Mesenchymal stem cell (in vitro differentiated cells and primary cell): ENCODE data around the gene IL17F.

Experiments used
- DNase-seq: peaks from one replicate; pipeline ENCODE4 v3.0.0-alpha.2; 2013
- H2AFZ ChIP-seq: one replicate; pipeline ENCODE4 v1.6.1; 2013; ENCODE audit warnings: low read depth, mild to moderate bottlenecking, control low read depth, inconsistent platforms, low read length, moderate library complexity
- H2AK5ac ChIP-seq: 2 replicates; pipeline ENCODE4 v1.6.1; 2013; ENCODE audit warnings: low read length, moderate library complexity, mild to moderate bottlenecking, inconsistent platforms; ENCODE audit not compliant: severe bottlenecking
- H2BK120ac ChIP-seq: one replicate; pipeline ENCODE4 v1.6.1; 2013; ENCODE audit warnings: low read depth, mild to moderate bottlenecking, inconsistent platforms, low read length, moderate library complexity
- H2BK12ac ChIP-seq, 2 experiments: one replicate each; pipeline ENCODE4 v1.6.1; 2013; ENCODE audit warnings: inconsistent platforms in 2 of 2, low read length in 2 of 2, mild to moderate bottlenecking in 2 of 2, moderate library complexity in 2 of 2, control low read depth in 1 of 2
- H2BK15ac ChIP-seq: one replicate; pipeline ENCODE4 v1.6.1; 2013; ENCODE audit warnings: mild to moderate bottlenecking, low read depth, inconsistent platforms; ENCODE audit not compliant: poor library complexity, severe bottlenecking
- H2BK5ac ChIP-seq: 2 replicates; pipeline ENCODE4 v1.6.1; 2013; ENCODE audit warnings: low read depth, mild to moderate bottlenecking, low read length, control low read depth, inconsistent platforms; ENCODE audit not compliant: poor library complexity, severe bottlenecking
- H3K14ac ChIP-seq, 2 experiments: one replicate each; pipeline ENCODE4 v1.6.1; 2013; ENCODE audit warnings: inconsistent platforms in 2 of 2, low read length in 2 of 2, control low read depth in 1 of 2, mild to moderate bottlenecking in 1 of 2, moderate library complexity in 1 of 2
- H3K18ac ChIP-seq, 2 experiments: one replicate each; pipeline ENCODE4 v1.6.1; 2013; ENCODE audit warnings: inconsistent platforms in 2 of 2, low read length in 2 of 2, control low read depth in 1 of 2, low read depth in 1 of 2, mild to moderate bottlenecking in 1 of 2
- H3K23ac ChIP-seq, 2 experiments: one replicate each; pipeline ENCODE4 v1.6.1; 2013; ENCODE audit warnings: inconsistent platforms in 2 of 2, low read length in 2 of 2, mild to moderate bottlenecking in 2 of 2, moderate library complexity in 2 of 2, control low read depth in 1 of 2
- H3K27ac ChIP-seq: 2 replicates; pipeline ENCODE4 v1.5.1; 2013; ENCODE audit warnings: mild to moderate bottlenecking, moderate library complexity, low read length, control low read depth, inconsistent platforms; ENCODE audit not compliant: poor library complexity, severe bottlenecking
- H3K27me3 ChIP-seq, 2 experiments: 2 replicates each; pipeline versions ENCODE4 v1.6.1 to v1.7.0; 2013; ENCODE audit warnings: low read length in 2 of 2, mild to moderate bottlenecking in 2 of 2, moderate library complexity in 2 of 2, control low read depth in 1 of 2, inconsistent platforms in 1 of 2; ENCODE audit not compliant: control insufficient read depth in 1 of 2, insufficient read depth in 1 of 2
- H3K36me3 ChIP-seq, 2 experiments: 2 replicates each; pipeline versions ENCODE4 v1.6.1 to v1.7.0; 2013; ENCODE audit warnings: low read length in 2 of 2, control low read depth in 1 of 2, inconsistent platforms in 1 of 2, low read depth in 1 of 2, mild to moderate bottlenecking in 1 of 2; ENCODE audit not compliant: insufficient read depth in 2 of 2, control insufficient read depth in 1 of 2
- H3K4ac ChIP-seq, 2 experiments: one replicate each; pipeline ENCODE4 v1.6.1; 2013; ENCODE audit warnings: inconsistent platforms in 2 of 2, low read length in 2 of 2, mild to moderate bottlenecking in 2 of 2, moderate library complexity in 2 of 2, control low read depth in 1 of 2, low read depth in 1 of 2
- H3K4me1 ChIP-seq: 2 replicates; pipeline ENCODE4 v1.6.1; 2013; ENCODE audit warnings: low read depth, low read length, control low read depth; ENCODE audit not compliant: control insufficient read depth, insufficient read depth
- H3K4me2 ChIP-seq: 2 replicates; pipeline ENCODE4 v1.6.1; 2013; ENCODE audit warnings: low read length, mild to moderate bottlenecking, inconsistent platforms; ENCODE audit not compliant: poor library complexity, severe bottlenecking
- H3K4me3 ChIP-seq, 2 experiments: 2 replicates each; pipeline versions ENCODE4 v1.5.1 to v1.7.0; 2013; ENCODE audit warnings: low read length in 2 of 2, mild to moderate bottlenecking in 2 of 2, control low read depth in 1 of 2, low read depth in 1 of 2; ENCODE audit not compliant: insufficient read depth in 1 of 2
- H3K79me1 ChIP-seq: replicated peaks from 2 replicates; pipeline ENCODE4 v1.6.1; 2013; ENCODE audit warnings: mild to moderate bottlenecking, control low read depth, low read length, inconsistent platforms; ENCODE audit not compliant: poor library complexity, severe bottlenecking
- H3K9ac ChIP-seq: 2 replicates; pipeline ENCODE4 v1.7.0; 2013; ENCODE audit warnings: mild to moderate bottlenecking, low read length, moderate library complexity
- H3K9me3 ChIP-seq: 2 replicates; pipeline ENCODE4 v1.7.0; 2013; ENCODE audit warnings: mild to moderate bottlenecking, low read length; ENCODE audit not compliant: control insufficient read depth
- H4K8ac ChIP-seq: one replicate; pipeline ENCODE4 v1.6.1; 2013; ENCODE audit warnings: inconsistent platforms, mild to moderate bottlenecking, low read length, moderate library complexity
- H4K91ac ChIP-seq: one replicate; pipeline ENCODE4 v1.6.1; 2013; ENCODE audit warnings: mild to moderate bottlenecking, low read length, inconsistent platforms
- WGBS: methylation state at CpG from one replicate; pipeline ENCODE4 v1.1.7; 2013; ENCODE audit warnings: mixed read lengths; 5-methylcytosine and 5-hydroxymethylcytosine counted together

The IL17F gene

DNA sequence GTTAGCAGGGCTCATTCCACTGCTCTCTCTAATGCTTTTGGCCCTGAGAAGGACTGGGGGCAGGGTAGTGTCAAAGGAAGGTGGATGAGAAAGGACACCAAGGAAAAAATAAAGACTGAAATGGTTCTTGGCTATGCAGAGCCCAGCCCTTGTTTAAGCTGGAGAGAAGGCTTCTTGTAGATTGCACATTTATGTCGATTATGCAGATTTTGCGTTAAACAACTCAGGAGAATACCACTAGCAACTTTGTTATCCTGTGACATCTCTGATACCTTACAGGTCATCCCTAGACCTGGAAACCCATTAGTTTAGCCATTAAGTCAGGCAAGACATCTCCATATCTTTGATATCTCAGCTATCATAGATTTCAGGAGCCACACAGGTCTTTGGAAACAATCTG lies 11.1 kb upstream of the IL17F start:
- H3K9me3 ChIP-seq: no peaks in the 10 kb centered on the region
- H2BK12ac ChIP-seq: no peak overlapping the region
- H3K18ac ChIP-seq: no peak overlapping the region
- H3K4ac ChIP-seq: no peak overlapping the region
- no peak overlapping the region for H4K91ac ChIP-seq
- H2AK5ac ChIP-seq: no peak overlapping the region
- peaks cover 1% of the 10 kb centered on the region for H3K4me1 ChIP-seq
- H3K27me3 ChIP-seq: peaks cover 34 to 37% of the 10 kb centered on the region in 2 experiments
- 94% methylated on average over 2 of the region's 2 CpGs for WGBS
- H2BK120ac ChIP-seq: no peak overlapping the region
- H3K36me3 ChIP-seq: no peaks in the 10 kb centered on the region
- no peak overlapping the region for H3K4me2 ChIP-seq
- H3K9ac ChIP-seq: no peak overlapping the region
- H4K8ac ChIP-seq: no peak overlapping the region
- no peak overlapping the region for H3K4me3 ChIP-seq
- no peak overlapping the region for H3K23ac ChIP-seq
- no peak overlapping the region for H2BK5ac ChIP-seq
- H3K27ac ChIP-seq: no peak overlapping the region
- H3K79me1 ChIP-seq: no peaks in the 10 kb centered on the region
- H2BK15ac ChIP-seq: no peak overlapping the region
- no peak for DNase-seq
- H3K14ac ChIP-seq: no peak overlapping the region
- H2AFZ ChIP-seq: no peak overlapping the region

DNA sequence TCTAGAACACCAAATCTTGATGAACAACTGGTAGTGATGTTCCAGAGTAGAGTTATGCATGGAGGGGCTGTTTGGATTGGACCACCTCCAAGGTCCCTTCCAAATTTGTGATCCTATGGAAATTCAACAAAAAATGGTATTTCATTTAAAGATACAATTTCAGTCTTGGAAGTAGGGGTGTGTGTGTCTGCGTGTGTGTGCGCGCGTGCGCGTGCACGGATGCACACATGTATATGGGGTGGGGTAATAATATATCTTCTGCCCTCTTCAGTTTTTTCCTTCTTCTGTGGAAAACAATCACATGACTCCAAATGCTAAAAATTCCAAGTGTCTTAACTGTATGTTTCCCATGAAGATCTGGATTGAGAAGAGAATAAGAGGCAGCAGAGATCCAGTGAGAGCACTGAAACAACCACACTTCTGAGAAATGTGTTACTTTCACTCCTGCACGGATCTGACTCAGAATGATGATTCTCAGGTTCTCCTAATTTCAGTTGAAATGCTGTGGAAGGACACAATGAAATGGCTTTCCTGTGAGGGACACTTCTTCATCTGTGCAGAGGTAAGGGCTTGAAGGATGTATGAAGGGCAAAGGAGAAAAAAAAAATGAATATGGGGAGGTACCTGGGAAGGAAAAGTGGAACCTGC lies 10.6 kb upstream of the IL17F start:
- no peak overlapping the region for H4K91ac ChIP-seq
- H3K4me2 ChIP-seq: no peak overlapping the region
- H4K8ac ChIP-seq: no peak overlapping the region
- H3K79me1 ChIP-seq: no peaks in the 10 kb centered on the region
- H3K27me3 ChIP-seq: peaks cover 34 to 37% of the 10 kb centered on the region in 2 experiments
- H3K23ac ChIP-seq: no peak overlapping the region
- H3K9ac ChIP-seq: no peak overlapping the region
- H3K27ac ChIP-seq: no peak overlapping the region
- H2AK5ac ChIP-seq: no peak overlapping the region
- H3K4me1 ChIP-seq: peaks cover 1% of the 10 kb centered on the region
- DNase-seq: no peak
- H2BK5ac ChIP-seq: no peak overlapping the region
- no peak overlapping the region for H2BK12ac ChIP-seq
- no peak overlapping the region for H3K4ac ChIP-seq
- H3K18ac ChIP-seq: no peak overlapping the region
- H2BK120ac ChIP-seq: no peak overlapping the region
- H3K36me3 ChIP-seq: no peaks in the 10 kb centered on the region
- no peaks in the 10 kb centered on the region for H3K9me3 ChIP-seq
- H2AFZ ChIP-seq: no peak overlapping the region
- no peak overlapping the region for H3K4me3 ChIP-seq
- H3K14ac ChIP-seq: no peak overlapping the region
- no peak overlapping the region for H2BK15ac ChIP-seq
- WGBS: 88% methylated on average over 1 of the region's 8 CpGs

DNA sequence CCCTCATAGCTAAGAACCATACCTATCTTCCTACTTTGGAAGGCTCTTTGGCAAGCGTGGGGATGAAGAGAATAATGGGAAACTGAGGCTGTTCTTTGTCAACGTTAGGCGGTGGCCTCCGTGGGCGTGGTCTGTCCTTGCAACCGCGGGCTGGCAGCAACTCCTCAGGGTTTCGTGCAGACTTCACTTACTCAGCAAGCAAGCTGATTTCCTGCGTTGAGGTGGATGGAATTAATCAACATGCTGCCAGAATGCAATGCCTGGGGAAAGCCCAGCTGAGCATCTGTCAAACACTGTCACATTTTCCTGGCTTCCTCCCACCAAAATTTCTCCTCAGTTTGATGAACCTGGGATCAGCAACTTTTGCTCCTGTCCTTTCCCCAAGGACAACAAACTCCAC lies 9.2 kb upstream of the IL17F start:
- Histone ChIP-seq H2BK5ac (no peak overlapping the region), H3K4me3 (no peak overlapping the region), H4K91ac (no peak overlapping the region), H3K4ac (no peak overlapping the region), H3K9me3 (no peaks in the 10 kb centered on the region), H3K27ac (no peak overlapping the region), H3K27me3 (peaks cover 36 to 40% of the 10 kb centered on the region in 2 experiments), H3K23ac (no peak overlapping the region), H3K79me1 (no peaks in the 10 kb centered on the region), H3K36me3 (no peaks in the 10 kb centered on the region), H3K9ac (no peak overlapping the region), H3K14ac (no peak overlapping the region), H4K8ac (no peak overlapping the region), H2AK5ac (no peak overlapping the region), H2BK15ac (no peak overlapping the region), H3K4me2 (no peak overlapping the region), H2BK12ac (no peak overlapping the region), H2BK120ac (no peak overlapping the region), H3K18ac (no peak overlapping the region), H3K4me1 (peaks cover 1% of the 10 kb centered on the region), H2AFZ (no peak overlapping the region)
- WGBS: 61% methylated on average over 9 of the region's 9 CpGs
- no peak for DNase-seq

DNA sequence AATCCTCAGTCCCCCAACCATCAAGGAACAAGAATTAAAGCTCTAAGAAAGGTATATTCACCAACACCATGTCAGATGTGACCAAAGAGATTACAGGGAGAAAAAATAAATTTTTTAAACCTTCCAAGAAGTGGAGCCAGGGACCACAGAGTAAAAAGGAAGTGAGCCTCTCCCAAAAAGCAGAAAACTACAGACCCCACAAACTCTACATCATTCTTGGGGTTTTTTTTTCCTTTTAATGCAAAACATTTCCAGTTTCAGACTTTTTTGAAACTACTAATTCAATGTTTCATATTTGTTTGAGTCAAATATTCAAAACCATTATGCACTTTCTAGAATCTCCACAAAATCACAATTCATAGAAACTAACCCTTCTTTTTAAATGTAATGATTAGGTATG lies 6.8 kb upstream of the IL17F start:
- Histone ChIP-seq H3K4me2 (no peak overlapping the region), H3K18ac (no peak overlapping the region), H3K4me3 (no peak overlapping the region), H3K23ac (no peak overlapping the region), H3K9ac (no peak overlapping the region), H2BK5ac (no peak overlapping the region), H3K27me3 (peaks cover 44 to 46% of the 10 kb centered on the region in 2 experiments), H2BK120ac (no peak overlapping the region), H3K4ac (no peak overlapping the region), H4K91ac (no peak overlapping the region), H3K9me3 (no peaks in the 10 kb centered on the region), H3K36me3 (no peaks in the 10 kb centered on the region), H3K4me1 (peaks cover 1% of the 10 kb centered on the region), H2AK5ac (no peak overlapping the region), H3K79me1 (no peaks in the 10 kb centered on the region), H4K8ac (no peak overlapping the region), H2AFZ (no peak overlapping the region), H2BK15ac (no peak overlapping the region), H2BK12ac (no peak overlapping the region), H3K27ac (no peak overlapping the region), H3K14ac (no peak overlapping the region)
- no peak for DNase-seq
